GM21381 (cell line): ENCODE data around the gene CHMP2A.

Source experiments
- ATAC-seq: cut with Tn5 transposase; IDR thresholded peaks from one replicate; pipeline ENCODE4 v1.9.1; 2021; ENCODE audit warnings: mild to moderate bottlenecking, moderate library complexity; ENCODE audit not compliant: unreplicated experiment

Gene CHMP2A

GRCh38 chr19:58570770-58571574 is 16.1 kb upstream of the CHMP2A start:
- no peak for ATAC-seq

GRCh38 chr19:58569943-58570670 is 15.2 kb upstream of the CHMP2A start:
- ATAC-seq: no peak

GRCh38 chr19:58569191-58569942 is 14.5 kb upstream of the CHMP2A start:
- ATAC-seq: no peak

- ATAC-seq: no peak
These were observed 13.7 kb upstream of the CHMP2A start for GRCh38 chr19:58568453-58569130.

- no peak for ATAC-seq
These were observed 12.1 kb upstream of the CHMP2A start for GRCh38 chr19:58566989-58567388.

GRCh38 chr19:58563823-58564222 is 8.9 kb upstream of the CHMP2A start:
- no peak for ATAC-seq

- ATAC-seq: no peak
These were observed 8.2 kb upstream of the CHMP2A start for GRCh38 chr19:58563034-58563573.

GRCh38 chr19:58562122-58563033 is 7.5 kb upstream of the CHMP2A start:
- ATAC-seq: no peak

GRCh38 chr19:58561373-58562121 is 6.6 kb upstream of the CHMP2A start:
- no peak for ATAC-seq

- ATAC-seq: no peak
These were observed 6.0 kb upstream of the CHMP2A start for GRCh38 chr19:58560921-58561320.

- ATAC-seq: no peak
These were observed 5.3 kb upstream of the CHMP2A start for GRCh38 chr19:58560007-58560887.

GRCh38 chr19:58559275-58560006 is 4.5 kb upstream of the CHMP2A start:
- ATAC-seq: peak; percentile 18

- ATAC-seq: peak; percentile 55
These were observed 3.8 kb upstream of the CHMP2A start for GRCh38 chr19:58558623-58559274.

GRCh38 chr19:58558066-58558622 is 3.2 kb upstream of the CHMP2A start, which contains the start of gene UBE2M:
Gene UBE2M (minus strand): TSS chr19:58558611. CDS start chr19:58558381, 230 bp downstream.
- ATAC-seq: no peak

GRCh38 chr19:58557221-58558065 is 2.5 kb upstream of the CHMP2A start:
- ATAC-seq: no peak
